ENCODE results near the gene MFRP.

The MFRP gene

GRCh38 chr11:119361941-119362725 is 15.6 kb upstream of the MFRP start:
- TF ChIP-seq, protein P1, sequence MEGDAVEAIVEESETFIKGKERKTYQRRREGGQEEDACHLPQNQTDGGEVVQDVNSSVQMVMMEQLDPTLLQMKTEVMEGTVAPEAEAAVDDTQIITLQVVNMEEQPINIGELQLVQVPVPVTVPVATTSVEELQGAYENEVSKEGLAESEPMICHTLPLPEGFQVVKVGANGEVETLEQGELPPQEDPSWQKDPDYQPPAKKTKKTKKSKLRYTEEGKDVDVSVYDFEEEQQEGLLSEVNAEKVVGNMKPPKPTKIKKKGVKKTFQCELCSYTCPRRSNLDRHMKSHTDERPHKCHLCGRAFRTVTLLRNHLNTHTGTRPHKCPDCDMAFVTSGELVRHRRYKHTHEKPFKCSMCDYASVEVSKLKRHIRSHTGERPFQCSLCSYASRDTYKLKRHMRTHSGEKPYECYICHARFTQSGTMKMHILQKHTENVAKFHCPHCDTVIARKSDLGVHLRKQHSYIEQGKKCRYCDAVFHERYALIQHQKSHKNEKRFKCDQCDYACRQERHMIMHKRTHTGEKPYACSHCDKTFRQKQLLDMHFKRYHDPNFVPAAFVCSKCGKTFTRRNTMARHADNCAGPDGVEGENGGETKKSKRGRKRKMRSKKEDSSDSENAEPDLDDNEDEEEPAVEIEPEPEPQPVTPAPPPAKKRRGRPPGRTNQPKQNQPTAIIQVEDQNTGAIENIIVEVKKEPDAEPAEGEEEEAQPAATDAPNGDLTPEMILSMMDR (IDR thresholded peaks at IDR 0.05; ENCODE audit: low read depth, low read length): no peak
- peaks cover 15% of the 10 kb centered on the region for H3K4me1 ChIP-seq
- H3K27me3 ChIP-seq: no peaks in the 10 kb centered on the region
- H3K36me3 ChIP-seq: peaks cover 16% of the 10 kb centered on the region
- 0 out of 2 replicates have a peak, but pooled peaks cover 2% of the 10 kb centered on the region for H3K9me3 ChIP-seq
- no peak for DNase-seq
- H3K4me3 ChIP-seq (ENCODE audit: low read depth, low read length): no peak overlapping the region

- Histone ChIP-seq H3K4me3 (ENCODE audit: low read depth, low read length) (no peak overlapping the region), H3K4me1 (peaks cover 15% of the 10 kb centered on the region), H3K36me3 (peaks cover 16% of the 10 kb centered on the region), H3K27me3 (no peaks in the 10 kb centered on the region), H3K9me3 (0 out of 2 replicates have a peak, but pooled peaks cover 2% of the 10 kb centered on the region)
- no peak for DNase-seq
- TF ChIP-seq, protein P1 (IDR thresholded peaks at IDR 0.05; ENCODE audit: low read depth, low read length): no peak
Measured at GRCh38 chr11:119361056-119361787, 14.7 kb upstream of the MFRP start.

DNA sequence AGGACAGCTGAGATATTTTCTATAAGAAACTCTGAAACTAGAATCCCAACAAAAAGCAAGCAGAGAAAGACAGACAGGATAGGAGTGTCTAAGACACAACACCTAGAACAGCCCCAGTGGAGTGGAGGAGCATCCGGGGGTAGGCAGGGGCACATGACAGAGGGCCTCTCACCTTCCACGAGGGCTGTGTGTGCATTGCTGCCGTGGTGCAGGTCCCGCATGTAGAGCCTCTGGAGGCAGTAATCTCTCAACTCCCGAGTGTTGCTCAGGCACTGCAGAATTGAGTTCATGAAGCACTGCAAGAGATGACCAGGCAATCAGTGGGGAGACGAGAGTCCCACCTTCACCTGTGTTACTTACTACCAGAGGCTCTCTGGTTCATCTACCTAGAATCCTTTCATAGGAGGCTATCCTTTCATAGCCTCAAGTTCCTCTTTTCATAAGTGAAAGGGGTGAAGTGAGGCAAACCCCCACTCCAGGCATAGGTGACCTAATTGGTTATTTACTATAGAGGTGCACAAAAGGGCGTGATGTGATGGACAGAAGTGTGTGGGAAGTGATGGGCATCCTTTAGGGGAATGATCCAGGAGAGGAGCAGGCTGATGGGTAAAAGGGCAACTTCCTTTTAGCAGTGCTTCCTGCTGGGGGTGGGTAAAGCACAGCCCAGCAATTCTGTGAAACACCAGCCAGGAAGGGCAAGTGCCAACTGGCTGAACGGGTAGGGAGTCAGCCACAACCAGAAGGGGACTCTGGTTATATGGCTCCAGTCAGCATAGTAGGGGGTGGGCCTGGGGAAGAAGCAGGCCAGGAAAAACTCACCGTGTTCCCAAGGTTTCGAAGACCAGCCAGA is 13.1 kb upstream of the MFRP start:
- Histone ChIP-seq H3K9me3 (0 out of 2 replicates have a peak, but pooled peaks cover 2% of the 10 kb centered on the region), H3K4me3 (ENCODE audit: low read depth, low read length) (no peak overlapping the region), H3K4me1 (peaks cover 15% of the 10 kb centered on the region), H3K36me3 (peaks cover 16% of the 10 kb centered on the region), H3K27me3 (no peaks in the 10 kb centered on the region)
- TF ChIP-seq, protein P1 (IDR thresholded peaks at IDR 0.05; ENCODE audit: low read depth, low read length): no peak
- no peak for DNase-seq

DNA sequence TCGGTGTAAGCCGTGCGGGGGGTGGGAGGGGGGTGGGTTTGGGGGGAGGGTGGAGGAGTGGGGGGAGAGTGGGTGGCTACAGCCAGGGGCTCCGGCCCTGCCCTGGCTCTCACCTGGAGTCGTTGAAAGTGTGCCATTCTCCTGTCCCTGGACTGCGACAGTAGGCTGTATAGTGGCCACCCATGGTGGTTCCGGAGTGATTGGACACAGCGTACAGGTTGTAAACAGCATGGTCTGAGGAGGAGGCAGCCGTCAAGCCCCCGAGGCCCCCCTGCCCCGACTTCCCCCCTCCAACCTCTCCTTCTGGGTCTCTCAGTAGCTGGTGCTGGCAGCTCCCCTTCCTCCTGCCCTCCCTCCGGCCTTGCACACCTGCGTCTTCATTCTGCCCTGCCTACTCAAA is 10.6 kb upstream of the MFRP start:
- Histone ChIP-seq H3K4me3 (ENCODE audit: low read depth, low read length) (peak overlapping the region; percentile 68), H3K4me1 (peaks cover 16% of the 10 kb centered on the region), H3K27me3 (no peaks in the 10 kb centered on the region), H3K36me3 (peaks cover 16% of the 10 kb centered on the region), H3K9me3 (no peaks in the 10 kb centered on the region)
- DNase-seq: no peak
- TF ChIP-seq, protein P1 (IDR thresholded peaks at IDR 0.05; ENCODE audit: low read depth, low read length): no peak

- Histone ChIP-seq H3K4me1 (peaks cover 11% of the 10 kb centered on the region), H3K4me3 (ENCODE audit: low read depth, low read length) (peak overlapping the region; percentile 68), H3K27me3 (no peaks in the 10 kb centered on the region), H3K9me3 (no peaks in the 10 kb centered on the region), H3K36me3 (peaks cover 16% of the 10 kb centered on the region)
- peak; percentile 90 for DNase-seq
- TF ChIP-seq, protein P1 (IDR thresholded peaks at IDR 0.05; ENCODE audit: low read depth, low read length): peak; percentile 81
Measured at GRCh38 chr11:119356349-119357031, 10.0 kb upstream of the MFRP start.

Measured in BE2C (cell line).